Effector memory CD8-positive, alpha-beta T cell (primary cell): ENCODE results near the gene SLC2A13.
A peak's percentile ranks its signal among the peaks of the same experiment; 100 is the strongest.
"Not testable (repeated sequence)": the region's sequence is repeated elsewhere in the genome, so short reads cannot be mapped to it uniquely, and the experiment has no call there.

ENCODE experiments used
- ATAC-seq: fragments of 150-1000 bp; cut with Tn5 transposase; replicated peaks from 2 replicates; pipeline ENCODE4 v1.10.0; 2021; ENCODE audit warnings: mild to moderate bottlenecking, moderate library complexity
- DNase-seq, 3 experiments: peaks; one replicate each; pipeline ENCODE4 v3.0.0; 2021
- H3K27ac Mint-ChIP-seq, 2 donors: one replicate each; pipeline ENCODE4 v1.8.0; 2022; ENCODE audit warnings: mild to moderate bottlenecking in 2 of 2, mixed read lengths in 2 of 2, moderate library complexity in 2 of 2
- H3K27me3 Mint-ChIP-seq, 2 donors: one replicate each; pipeline ENCODE4 v1.8.0; 2022; ENCODE audit warnings: mixed read lengths in 2 of 2
- H3K36me3 Mint-ChIP-seq: one replicate; pipeline ENCODE4 v1.8.0; 2022; ENCODE audit warnings: mild to moderate bottlenecking, moderate library complexity, mixed read lengths; ENCODE audit not compliant: insufficient read depth
- H3K4me1 Mint-ChIP-seq, 2 donors: one replicate each; pipeline ENCODE4 v1.8.0; 2022; ENCODE audit warnings: low read depth in 2 of 2, mixed read lengths in 2 of 2
- H3K4me3 Mint-ChIP-seq, 2 donors: one replicate each; pipeline ENCODE4 v1.8.0; 2022; ENCODE audit warnings: mild to moderate bottlenecking in 2 of 2, mixed read lengths in 2 of 2, moderate library complexity in 2 of 2
- H3K9me3 Mint-ChIP-seq, 2 donors: one replicate each; pipeline ENCODE4 v1.8.0; 2022; ENCODE audit warnings: mixed read lengths in 2 of 2

SLC2A13 gene

DNA sequence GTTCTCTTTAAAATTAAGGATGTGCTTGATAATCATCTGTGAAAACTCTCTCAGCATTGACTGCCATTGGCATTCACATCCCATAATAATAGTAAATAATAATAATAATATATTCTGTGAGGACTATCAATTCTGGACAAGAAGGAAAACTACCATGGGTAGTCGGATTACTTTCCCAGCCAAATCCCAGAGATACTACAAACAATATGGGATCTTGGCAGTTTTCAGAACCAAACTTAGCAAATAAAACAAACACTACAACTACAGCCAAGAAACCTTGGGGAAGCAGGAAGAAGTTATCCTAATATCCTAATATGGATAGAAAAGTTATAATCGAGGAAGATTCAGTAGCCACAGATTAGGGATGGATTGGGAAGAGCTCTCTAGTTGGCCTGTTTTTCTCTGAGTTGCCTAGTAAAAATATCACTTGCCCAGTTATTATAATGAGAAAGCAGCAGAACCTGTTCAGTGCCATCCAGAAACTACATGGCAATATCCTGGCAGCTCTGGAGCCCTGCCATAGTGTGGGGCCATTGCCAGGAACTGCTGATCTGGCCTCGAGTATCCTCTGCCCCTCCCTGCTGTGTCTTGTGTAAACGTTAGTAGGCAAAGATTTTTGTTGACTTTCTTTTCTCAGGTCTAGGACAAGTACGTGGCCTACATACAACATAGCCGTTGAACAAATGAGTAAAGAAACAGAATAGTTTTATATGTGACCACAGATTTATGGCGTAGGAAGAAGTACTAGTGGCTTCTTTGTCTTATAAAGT lies 193.5 kb downstream of the SLC2A13 start:
- H3K27me3 Mint-ChIP-seq: no peaks in the 10 kb centered on the region
- ATAC-seq (no peak), DNase-seq (no peak)
- H3K4me1 Mint-ChIP-seq: peaks cover 0 to 4% of the 10 kb centered on the region in 2 donors
- H3K9me3 Mint-ChIP-seq: no peaks in the 10 kb centered on the region
- no peak overlapping the region for H3K27ac Mint-ChIP-seq
- H3K4me3 Mint-ChIP-seq: no peak overlapping the region
- no peaks in the 10 kb centered on the region for H3K36me3 Mint-ChIP-seq

DNA sequence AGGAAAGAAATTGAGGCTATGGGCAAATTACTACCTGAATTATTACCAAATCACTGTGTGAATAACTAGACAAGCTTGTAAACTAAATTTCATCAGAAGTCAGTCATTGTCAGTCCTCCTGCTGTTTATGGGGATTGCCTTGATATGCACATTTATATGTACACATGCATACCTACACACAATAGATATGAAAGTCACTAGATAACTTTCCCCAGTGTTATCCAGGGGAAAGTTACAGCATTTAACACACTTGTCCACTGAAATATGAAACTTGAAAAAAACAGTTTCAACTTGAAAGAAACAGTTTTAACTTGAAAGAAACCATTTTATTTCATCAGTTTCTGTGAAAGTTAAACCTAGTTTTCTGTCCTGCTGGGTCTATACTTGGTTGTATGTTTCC lies 199.6 kb downstream of the SLC2A13 start:
- no peak for ATAC-seq

DNA sequence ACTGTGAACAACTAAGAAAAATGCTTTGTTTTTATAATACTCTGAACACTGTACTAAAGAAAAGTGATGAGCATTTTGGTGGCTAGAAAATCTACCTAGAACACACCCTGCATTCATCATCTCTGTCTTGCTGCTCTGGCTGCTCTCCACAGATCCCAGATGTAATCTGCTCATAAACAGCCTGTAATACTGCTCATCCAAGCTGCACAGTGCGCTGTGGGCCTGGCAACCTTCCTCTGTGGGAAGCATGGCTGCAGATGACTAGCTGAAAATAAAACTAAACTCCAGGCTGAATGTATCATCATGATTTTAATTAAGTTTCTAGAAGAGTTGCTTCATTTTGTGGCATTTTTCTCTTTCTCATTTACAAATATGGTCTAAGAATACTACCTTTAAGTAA lies 200.7 kb downstream of the SLC2A13 start:
- Mint-ChIP-seq H3K27ac (peak overlapping the region; percentile 12 to 23), H3K4me1 (no peaks in the 10 kb centered on the region), H3K36me3 (no peaks in the 10 kb centered on the region), H3K27me3 (no peaks in the 10 kb centered on the region), H3K9me3 (peaks cover 0 to 1% of the 10 kb centered on the region in 2 donors), H3K4me3 (no peak overlapping the region)
- ATAC-seq (no peak), DNase-seq (no peak)

More for the DNA sequence above, 199.6 kb downstream of the SLC2A13 start:
- Mint-ChIP-seq H3K4me3 (no peak overlapping the region), H3K27ac (no peak overlapping the region), H3K9me3 (no peaks in the 10 kb centered on the region), H3K36me3 (no peaks in the 10 kb centered on the region), H3K4me1 (peaks cover 0 to 4% of the 10 kb centered on the region in 2 donors), H3K27me3 (no peaks in the 10 kb centered on the region)
- DNase-seq: no peak

DNA sequence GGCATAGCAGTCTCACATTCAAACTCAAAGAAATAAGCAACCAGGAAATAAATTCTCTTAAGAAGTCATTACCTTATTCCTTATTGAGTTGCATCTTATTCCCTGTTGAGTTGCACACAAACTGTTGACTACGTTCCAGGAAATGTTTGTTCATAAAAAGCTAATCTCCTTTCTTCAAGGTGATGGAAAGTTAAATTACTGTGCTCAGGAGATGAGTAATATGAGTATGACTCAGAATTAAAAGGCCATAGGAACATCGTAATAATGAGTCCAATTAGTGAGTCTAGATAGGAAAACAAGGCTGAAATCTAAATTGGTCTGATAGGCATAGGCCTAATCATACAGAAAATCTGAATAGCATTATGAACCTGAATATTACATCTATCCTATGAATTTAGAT lies 203.1 kb downstream of the SLC2A13 start:
- ATAC-seq: no peak
- H3K4me3 Mint-ChIP-seq: no peak overlapping the region
- no peak for DNase-seq
- H3K27me3 Mint-ChIP-seq: no peaks in the 10 kb centered on the region
- H3K36me3 Mint-ChIP-seq: no peaks in the 10 kb centered on the region
- peaks cover 0 to 1% of the 10 kb centered on the region in 2 donors for H3K9me3 Mint-ChIP-seq
- no peak overlapping the region for H3K27ac Mint-ChIP-seq
- no peaks in the 10 kb centered on the region for H3K4me1 Mint-ChIP-seq

DNA sequence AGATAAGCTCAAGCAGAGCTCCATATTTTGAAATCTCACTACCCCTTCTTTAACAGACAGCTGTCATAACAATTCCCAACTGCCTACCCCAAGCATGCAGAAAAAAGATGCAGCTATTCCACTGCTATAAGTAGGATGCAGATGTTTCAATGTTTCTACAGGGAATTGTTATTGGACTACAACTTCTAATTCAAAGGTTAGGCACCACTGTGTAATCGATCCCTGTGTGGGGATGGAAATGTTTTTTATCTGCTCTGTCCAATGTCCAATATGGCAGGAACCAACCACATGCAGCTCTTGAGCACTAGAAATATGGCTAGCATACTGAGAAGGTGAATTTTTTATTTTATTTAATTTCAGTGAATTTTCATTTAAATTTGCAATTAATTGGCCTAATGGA lies 208.6 kb downstream of the SLC2A13 start:
- DNase-seq (no peak), ATAC-seq (no peak)
- H3K4me3 Mint-ChIP-seq: no peak overlapping the region
- H3K36me3 Mint-ChIP-seq: no peaks in the 10 kb centered on the region
- H3K27me3 Mint-ChIP-seq: no peaks in the 10 kb centered on the region
- H3K9me3 Mint-ChIP-seq: peaks cover 0 to 1% of the 10 kb centered on the region in 2 donors
- no peak overlapping the region for H3K27ac Mint-ChIP-seq
- no peaks in the 10 kb centered on the region for H3K4me1 Mint-ChIP-seq

DNA sequence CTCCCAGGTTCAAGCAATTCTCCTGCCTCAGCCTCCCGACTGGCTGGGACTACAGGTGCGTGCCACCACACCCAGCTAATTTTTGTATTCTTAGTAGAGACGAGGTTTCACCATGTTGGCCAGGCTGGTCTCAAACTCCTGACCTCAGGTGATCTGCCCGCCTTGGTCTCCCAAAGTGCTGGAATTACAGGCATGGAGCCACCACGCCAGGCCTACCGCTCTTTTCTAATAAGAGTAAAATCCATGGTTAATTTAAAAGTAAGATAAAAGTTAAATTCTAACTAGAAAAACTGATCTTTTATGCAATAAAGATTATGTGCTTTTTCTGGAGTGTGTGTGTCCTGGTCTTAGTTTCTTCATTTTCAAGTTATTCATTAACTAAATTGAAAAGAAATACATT lies 212.5 kb downstream of the SLC2A13 start:
- H3K4me1 Mint-ChIP-seq, H3K36me3 Mint-ChIP-seq, H3K9me3 Mint-ChIP-seq, DNase-seq, H3K27ac Mint-ChIP-seq, H3K27me3 Mint-ChIP-seq, ATAC-seq, H3K4me3 Mint-ChIP-seq: not testable (repeated sequence)

DNA sequence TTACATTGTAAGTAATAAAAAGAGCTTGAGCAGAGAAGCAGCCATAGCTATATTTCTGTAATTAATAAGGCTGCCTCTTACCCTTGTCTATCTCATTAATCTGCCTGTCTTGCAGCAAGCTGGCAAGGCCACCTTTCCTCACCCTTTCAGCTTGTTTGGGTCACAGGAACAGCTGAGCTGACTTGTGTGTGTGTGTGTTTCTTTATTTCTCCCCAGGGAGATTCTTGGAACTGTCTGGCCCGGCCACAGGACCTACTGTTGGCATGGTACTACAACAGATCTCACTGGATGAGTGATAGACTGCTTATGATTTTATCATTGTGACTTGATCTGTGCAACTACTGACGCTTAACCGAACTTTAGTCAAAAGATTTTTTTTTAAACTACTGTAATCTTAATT lies 213.7 kb downstream of the SLC2A13 start:
- no peaks in the 10 kb centered on the region for H3K36me3 Mint-ChIP-seq

DNA sequence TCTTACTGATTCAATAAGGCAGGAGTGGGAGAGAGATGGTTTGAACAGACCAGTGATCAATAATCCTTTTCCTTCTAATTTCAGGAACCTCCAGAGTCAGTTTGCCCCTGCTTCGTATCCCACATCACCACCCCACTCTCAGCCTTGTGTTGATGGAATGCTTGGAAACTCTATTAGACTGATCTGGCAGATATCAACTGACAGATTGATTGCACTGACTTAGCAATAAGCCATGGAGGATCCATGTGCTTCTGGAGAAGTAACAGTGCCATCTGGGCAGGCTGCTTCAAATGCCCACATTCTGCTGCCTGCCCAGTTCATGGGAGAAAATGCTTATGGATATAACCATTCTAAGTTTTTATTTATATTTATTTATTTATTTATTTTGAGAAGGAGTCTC lies 218.0 kb downstream of the SLC2A13 start:
- no peak overlapping the region for H3K27ac Mint-ChIP-seq
- no peaks in the 10 kb centered on the region for H3K9me3 Mint-ChIP-seq
- no peak overlapping the region for H3K4me3 Mint-ChIP-seq
- ATAC-seq (no peak), DNase-seq (no peak)
- no peaks in the 10 kb centered on the region for H3K27me3 Mint-ChIP-seq
- no peaks in the 10 kb centered on the region for H3K4me1 Mint-ChIP-seq
- no peaks in the 10 kb centered on the region for H3K36me3 Mint-ChIP-seq

More for the DNA sequence above, 213.7 kb downstream of the SLC2A13 start:
- no peaks in the 10 kb centered on the region for H3K4me1 Mint-ChIP-seq
- DNase-seq: no peak
- H3K27me3 Mint-ChIP-seq: no peaks in the 10 kb centered on the region
- no peak for ATAC-seq
- no peak overlapping the region for H3K27ac Mint-ChIP-seq
- no peaks in the 10 kb centered on the region for H3K9me3 Mint-ChIP-seq
- no peak overlapping the region for H3K4me3 Mint-ChIP-seq

DNA sequence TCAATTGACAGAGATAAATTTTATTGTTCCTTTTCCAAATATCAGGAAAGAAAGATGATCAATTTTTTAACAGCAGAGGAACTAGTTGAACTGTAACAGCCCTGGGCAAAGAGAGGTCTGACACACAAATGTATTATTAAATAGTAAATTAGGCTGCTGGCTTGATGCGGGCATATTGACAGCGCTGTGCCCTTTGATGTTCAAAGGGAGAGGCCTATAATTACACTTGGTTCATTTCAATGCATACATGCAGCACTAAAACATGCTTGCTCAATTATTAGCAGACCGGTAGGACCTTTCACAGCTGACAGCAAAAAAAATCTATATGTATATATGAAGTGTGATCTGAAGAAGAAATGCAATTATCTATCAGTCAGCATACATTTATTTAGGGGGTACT lies 219.8 kb downstream of the SLC2A13 start:
- H3K9me3 Mint-ChIP-seq: no peaks in the 10 kb centered on the region
- ATAC-seq: no peak
- H3K4me1 Mint-ChIP-seq: no peaks in the 10 kb centered on the region
- no peak overlapping the region for H3K27ac Mint-ChIP-seq
- H3K4me3 Mint-ChIP-seq: no peak overlapping the region
- no peaks in the 10 kb centered on the region for H3K36me3 Mint-ChIP-seq
- no peak for DNase-seq
- H3K27me3 Mint-ChIP-seq: no peaks in the 10 kb centered on the region

DNA sequence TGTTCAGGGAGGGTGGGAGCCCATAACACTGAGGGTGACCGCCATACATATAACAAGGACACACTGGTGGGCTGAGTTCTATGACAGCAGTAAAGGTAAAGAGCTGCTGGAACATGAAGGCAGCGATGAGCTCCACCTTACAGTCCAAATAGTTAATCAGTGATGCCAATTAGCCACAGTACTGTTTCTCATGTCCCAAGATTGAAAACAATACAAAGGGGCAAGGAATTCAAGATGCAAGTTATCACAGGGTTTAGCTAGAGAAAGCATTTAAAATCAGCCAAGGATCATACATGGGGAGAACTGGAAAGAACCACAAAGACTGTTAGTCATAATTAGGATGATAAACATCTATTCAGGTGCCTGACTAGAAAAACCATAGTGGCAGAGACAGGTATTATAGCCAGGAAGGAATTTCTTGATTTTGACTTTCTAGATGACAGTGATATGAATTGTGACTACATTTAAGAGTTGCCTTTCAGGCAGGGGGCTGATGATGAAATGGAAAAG lies 221.2 kb downstream of the SLC2A13 start:
- H3K36me3 Mint-ChIP-seq: no peaks in the 10 kb centered on the region
- H3K27me3 Mint-ChIP-seq: no peaks in the 10 kb centered on the region
- no peaks in the 10 kb centered on the region for H3K4me1 Mint-ChIP-seq
- H3K9me3 Mint-ChIP-seq: peaks cover 0 to 2% of the 10 kb centered on the region in 2 donors
- ATAC-seq (no peak), DNase-seq (no peak)
- H3K4me3 Mint-ChIP-seq: no peak overlapping the region
- no peak overlapping the region for H3K27ac Mint-ChIP-seq

DNA sequence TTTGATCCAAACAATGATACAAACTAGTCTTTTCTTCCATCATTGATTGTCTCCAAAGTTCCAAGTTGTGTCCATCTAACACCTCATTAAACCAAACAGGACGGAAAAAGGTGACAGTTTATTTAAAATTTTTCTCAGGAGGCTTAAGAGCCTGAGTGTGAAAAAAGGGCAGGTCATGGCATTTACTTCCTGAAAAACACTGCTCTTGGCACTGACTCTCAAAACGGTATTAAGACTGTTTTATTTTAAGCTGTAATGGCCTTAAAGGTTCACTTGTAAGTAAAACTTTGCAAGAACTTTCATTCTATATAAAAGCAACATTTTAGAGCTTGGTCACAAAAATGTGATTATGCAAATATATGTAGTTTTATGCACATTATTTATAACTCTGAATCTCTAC lies 222.5 kb downstream of the SLC2A13 start:
- ATAC-seq: no peak
- no peaks in the 10 kb centered on the region for H3K4me1 Mint-ChIP-seq
- H3K4me3 Mint-ChIP-seq: no peak overlapping the region
- no peak overlapping the region for H3K27ac Mint-ChIP-seq
- no peaks in the 10 kb centered on the region for H3K27me3 Mint-ChIP-seq
- H3K9me3 Mint-ChIP-seq: peaks cover under 1 to 2% of the 10 kb centered on the region in 2 donors
- no peaks in the 10 kb centered on the region for H3K36me3 Mint-ChIP-seq
- no peak for DNase-seq

DNA sequence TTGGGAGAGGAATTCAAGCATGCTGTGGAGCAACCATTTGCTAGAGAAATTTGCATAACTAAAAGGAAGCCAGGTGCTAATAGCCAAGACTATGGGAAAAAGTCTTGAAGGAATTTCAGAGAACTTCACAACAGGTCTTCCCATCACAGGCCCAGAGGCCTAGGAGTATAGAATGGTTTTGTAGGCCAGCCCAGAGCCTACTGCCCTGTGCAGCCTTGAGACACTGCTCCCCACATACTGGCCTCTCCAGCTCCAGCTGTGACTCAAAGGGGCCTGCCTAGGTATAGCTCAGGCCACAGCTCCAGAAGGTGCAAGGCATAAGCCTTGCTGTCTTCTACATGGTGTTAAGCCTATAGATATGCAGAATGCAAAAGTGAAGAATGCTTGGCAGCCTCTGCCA lies 227.1 kb downstream of the SLC2A13 start:
- Mint-ChIP-seq H3K27ac (no peak overlapping the region), H3K9me3 (peaks cover 2 to 7% of the 10 kb centered on the region in 2 donors), H3K4me3 (no peak overlapping the region), H3K4me1 (no peaks in the 10 kb centered on the region), H3K27me3 (no peaks in the 10 kb centered on the region), H3K36me3 (no peaks in the 10 kb centered on the region)
- DNase-seq (no peak), ATAC-seq (no peak)

DNA sequence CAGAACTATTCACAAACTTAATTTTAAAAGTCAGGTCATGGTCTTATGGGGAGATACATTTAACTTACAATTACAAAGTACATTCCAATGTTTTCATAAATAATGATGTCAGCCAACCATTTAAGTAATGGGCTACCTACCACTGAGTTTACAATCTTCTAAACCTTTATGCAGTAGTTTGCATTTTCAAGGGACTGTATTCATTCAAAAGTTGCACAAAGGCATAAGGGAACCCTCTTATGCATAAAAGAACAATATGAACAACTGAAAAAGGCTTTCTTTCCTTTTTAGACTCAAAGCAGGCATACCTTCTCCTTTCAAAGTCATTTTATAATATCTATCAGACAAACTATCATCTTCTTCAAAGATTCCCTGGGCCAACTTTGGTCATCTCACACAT lies 230.2 kb downstream of the SLC2A13 start:
- H3K4me1 Mint-ChIP-seq: no peaks in the 10 kb centered on the region

DNA sequence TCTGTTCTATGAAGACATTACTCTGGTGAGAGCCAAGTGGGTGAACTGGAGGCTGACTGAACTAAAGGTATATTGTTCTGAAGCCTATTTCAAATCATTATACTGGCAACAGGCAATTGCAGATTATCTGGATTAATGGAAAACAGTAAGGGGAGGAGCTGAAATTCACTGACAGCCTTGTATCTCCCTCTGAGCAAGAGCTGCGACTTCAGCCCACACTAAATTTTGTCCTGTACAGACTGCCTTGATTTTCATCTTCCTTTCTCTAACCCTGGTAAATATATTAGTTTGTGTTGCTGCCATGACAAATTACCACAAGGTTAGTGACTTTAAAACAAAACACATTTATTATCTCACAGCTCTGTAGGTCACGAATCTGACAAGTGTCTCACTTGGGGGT lies 231.1 kb downstream of the SLC2A13 start:
- Mint-ChIP-seq H3K9me3 (peaks cover 0 to 7% of the 10 kb centered on the region in 2 donors), H3K27me3 (no peaks in the 10 kb centered on the region), H3K4me3 (no peak overlapping the region), H3K36me3 (no peaks in the 10 kb centered on the region), H3K4me1 (no peaks in the 10 kb centered on the region), H3K27ac (no peak overlapping the region)
- DNase-seq: no peak
- no peak for ATAC-seq

More for the DNA sequence above, 230.2 kb downstream of the SLC2A13 start:
- Mint-ChIP-seq H3K27me3 (no peaks in the 10 kb centered on the region), H3K9me3 (peaks cover 2 to 7% of the 10 kb centered on the region in 2 donors), H3K4me3 (no peak overlapping the region), H3K27ac (no peak overlapping the region), H3K36me3 (no peaks in the 10 kb centered on the region)
- ATAC-seq (no peak), DNase-seq (no peak)
